Testis (tissue), 3 donors: ENCODE results near the gene TTLL9. TPM values are rescaled to one million over a fixed set of nuclear protein-coding genes. Genes with fewer than 3 reads are reported as not detected.

ENCODE experiments used
- DNase-seq: peaks from one replicate; pipeline ENCODE4 v3.0.0-alpha.2; 2019
- H3K27ac ChIP-seq, 2 donors: fragments of 200-600 bp; sonication (generic); one replicate each; pipeline ENCODE4 v1.5.1; 2019
- H3K27me3 ChIP-seq: fragments of 200-600 bp; sonication (generic); one replicate; pipeline ENCODE4 v1.5.1; 2019
- H3K36me3 ChIP-seq: fragments of 200-600 bp; sonication (generic); one replicate; pipeline ENCODE4 v1.5.1; 2017; ENCODE audit warnings: low read depth; ENCODE audit errors: missing control alignments
- H3K4me1 ChIP-seq: fragments of 200-600 bp; sonication (generic); one replicate; pipeline ENCODE4 v1.5.1; 2019
- H3K4me3 ChIP-seq, 2 donors: fragments of 200-600 bp; sonication (generic); one replicate each; pipeline ENCODE4 v1.5.1; 2017 to 2019
- H3K9me3 ChIP-seq: fragments of 200-600 bp; sonication (generic); one replicate; pipeline ENCODE4 v1.5.1; 2017
- POLR2A ChIP-seq: fragments of 450-650 bp; IDR thresholded peaks from one replicate; pipeline ENCODE4 v1.6.1; 2017; ENCODE audit warnings: antibody characterized with exemption, mild to moderate bottlenecking, moderate library complexity
- WGBS, 2 donors: methylation state at CpG; one replicate each; pipeline ENCODE4 v1.1.5; 2018; 5-methylcytosine and 5-hydroxymethylcytosine counted together
- intact Hi-C: fragments of 100-400 bp; cut with DNase I; formaldehyde crosslinking; loops from one replicate; pipeline ENCODE4 v1.15.1; 2023; ENCODE audit warnings: low total_unique reads
- polyA plus RNA-seq: library from polyadenylated mRNA; stranded (reverse); fragments of 350-450 nt; fragmentation: Illumina TruSeq; extraction: RNeasy Lipid Tissue Mini Kit (QIAGEN cat#74804); gene quantifications from one replicate; pipeline ENCODE4 v1.2.3, GENCODE V29; 2014; ENCODE audit warnings: low read depth, low replicate concordance; ENCODE audit not compliant: insufficient read depth
- total RNA-seq, 2 donors: library from RNA; depleted of rRNA; stranded (reverse); fragments of >200 nt; gene quantifications; one replicate each; pipeline ENCODE4 v1.2.3, GENCODE V29; 2016
- TF ChIP-seq, protein P1 (sequence below), 3 experiments: fragments of 450-650 bp in 2 of 3; fragments of 200-600 bp in 1 of 3; sonication (generic) in 1 of 3; IDR thresholded peaks; one replicate each; pipeline ENCODE4 v1.5.1; 2016 to 2019; ENCODE audit warnings: antibody characterized with exemption in 3 of 3, mild to moderate bottlenecking in 2 of 3, moderate library complexity in 1 of 3

The TTLL9 gene
- total and polyA plus RNA-seq, 3 donors from 2014 or later = 8.7 to 32.7 (median 19.1) TPM

DNA sequence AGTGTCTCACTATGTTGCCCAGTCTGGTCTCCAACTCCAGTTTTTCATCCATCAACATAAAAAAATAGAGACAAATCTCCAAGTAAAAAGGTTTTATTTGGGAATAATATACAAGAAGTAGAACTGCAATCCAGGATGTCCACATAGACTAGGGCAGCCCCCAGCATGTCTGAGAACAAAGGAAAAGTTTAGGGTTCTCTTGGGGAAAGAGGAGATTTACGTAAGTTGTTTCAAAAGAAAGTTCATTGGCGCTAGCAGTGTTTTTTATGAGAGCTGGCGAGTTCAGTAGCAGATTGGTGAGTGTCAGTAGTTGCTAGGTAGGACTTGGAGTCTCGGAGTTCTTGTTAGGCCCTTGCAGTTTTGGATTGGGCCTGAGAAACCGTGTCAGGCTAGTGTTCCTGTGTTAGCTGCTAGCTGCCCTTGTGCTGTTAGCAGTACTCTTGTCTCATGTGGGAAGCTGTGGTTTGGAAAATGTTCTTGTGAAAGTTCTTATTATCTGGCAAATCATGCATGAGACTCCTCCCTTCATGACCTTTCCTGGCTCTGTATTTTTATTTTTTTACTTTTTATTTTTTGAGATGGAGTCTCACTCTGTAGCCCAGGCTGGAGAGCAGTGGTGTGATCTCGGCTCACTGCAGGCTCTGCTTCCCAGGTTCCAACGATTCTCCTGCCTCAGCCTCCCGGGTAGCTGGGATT is 24.7 kb downstream of the TTLL9 start:
- no peaks in the 10 kb centered on the region for H3K36me3 ChIP-seq
- no peaks in the 10 kb centered on the region for H3K27me3 ChIP-seq
- intact Hi-C loops = no loop called here

DNA sequence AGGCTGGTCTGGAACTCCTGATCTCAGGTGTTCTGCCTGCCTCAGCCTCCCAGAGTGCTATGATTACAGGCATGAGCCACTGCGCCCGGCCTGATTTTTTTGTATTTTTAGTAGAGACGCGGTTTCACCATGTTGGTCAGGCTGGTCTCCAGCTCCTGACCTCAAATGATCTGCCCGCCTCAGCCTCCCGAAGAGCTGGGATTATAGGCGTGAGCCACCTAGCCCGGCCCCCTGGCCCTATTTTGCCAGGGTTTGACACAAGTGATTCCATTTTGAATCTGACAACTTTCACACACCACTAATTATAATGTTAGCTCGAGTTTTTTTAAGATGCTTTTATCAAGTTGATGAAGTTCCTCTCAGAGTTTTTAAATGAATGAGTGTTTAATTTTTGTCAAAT is 25.6 kb downstream of the TTLL9 start:
- Histone ChIP-seq H3K4me3 (no peak overlapping the region), H3K36me3 (no peaks in the 10 kb centered on the region), H3K27ac (no peak overlapping the region), H3K4me1 (no peaks in the 10 kb centered on the region), H3K9me3 (no peaks in the 10 kb centered on the region), H3K27me3 (no peaks in the 10 kb centered on the region)
- intact Hi-C loops = no loop called here
- DNase-seq = no peak
- TF ChIP-seq POLR2A = no peak
- TF ChIP-seq, protein P1, sequence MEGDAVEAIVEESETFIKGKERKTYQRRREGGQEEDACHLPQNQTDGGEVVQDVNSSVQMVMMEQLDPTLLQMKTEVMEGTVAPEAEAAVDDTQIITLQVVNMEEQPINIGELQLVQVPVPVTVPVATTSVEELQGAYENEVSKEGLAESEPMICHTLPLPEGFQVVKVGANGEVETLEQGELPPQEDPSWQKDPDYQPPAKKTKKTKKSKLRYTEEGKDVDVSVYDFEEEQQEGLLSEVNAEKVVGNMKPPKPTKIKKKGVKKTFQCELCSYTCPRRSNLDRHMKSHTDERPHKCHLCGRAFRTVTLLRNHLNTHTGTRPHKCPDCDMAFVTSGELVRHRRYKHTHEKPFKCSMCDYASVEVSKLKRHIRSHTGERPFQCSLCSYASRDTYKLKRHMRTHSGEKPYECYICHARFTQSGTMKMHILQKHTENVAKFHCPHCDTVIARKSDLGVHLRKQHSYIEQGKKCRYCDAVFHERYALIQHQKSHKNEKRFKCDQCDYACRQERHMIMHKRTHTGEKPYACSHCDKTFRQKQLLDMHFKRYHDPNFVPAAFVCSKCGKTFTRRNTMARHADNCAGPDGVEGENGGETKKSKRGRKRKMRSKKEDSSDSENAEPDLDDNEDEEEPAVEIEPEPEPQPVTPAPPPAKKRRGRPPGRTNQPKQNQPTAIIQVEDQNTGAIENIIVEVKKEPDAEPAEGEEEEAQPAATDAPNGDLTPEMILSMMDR (IDR thresholded peaks at IDR 0.05) = no peak
- WGBS, 2 donors = 93 to 94% methylated on average over 9 of the region's 9 CpGs

More for the DNA sequence above, 24.7 kb downstream of the TTLL9 start:
- Histone ChIP-seq H3K27ac (peak overlapping the region in 1 of 2 donors; percentile 54), H3K4me3 (no peak overlapping the region), H3K4me1 (no peaks in the 10 kb centered on the region), H3K9me3 (no peaks in the 10 kb centered on the region)
- 53 to 54% methylated on average over 8 of the region's 8 CpGs for WGBS, 2 donors
- DNase-seq = peak; percentile 66
- TF ChIP-seq, protein P1 (IDR thresholded peaks at IDR 0.05) = no peak
- TF ChIP-seq POLR2A = no peak

DNA sequence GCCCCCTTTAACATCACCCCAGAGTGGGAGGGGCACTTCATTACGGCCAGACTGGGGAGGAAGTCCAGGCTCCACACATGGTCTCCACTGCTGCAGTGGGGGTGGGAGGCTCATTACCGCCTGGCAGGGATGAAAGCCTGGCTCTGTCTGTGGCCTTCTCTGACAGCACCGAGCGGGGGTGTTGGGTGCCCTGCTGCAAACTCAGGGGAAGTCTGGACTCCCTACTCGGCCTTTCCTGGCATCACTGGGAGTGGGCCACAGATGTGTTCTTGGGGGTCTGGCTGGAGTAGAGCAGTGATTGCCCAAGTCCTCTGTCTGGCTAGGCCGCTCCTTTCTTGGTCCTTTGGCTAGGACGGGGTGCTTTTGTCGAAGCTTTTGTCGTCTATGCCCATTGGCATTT is 27.1 kb downstream of the TTLL9 start:
- 84 to 86% methylated on average over 7 to 9 of the region's 9 CpGs for WGBS, 2 donors
- no peaks in the 10 kb centered on the region for H3K4me1 ChIP-seq
- H3K4me3 ChIP-seq = no peak overlapping the region
- no peaks in the 10 kb centered on the region for H3K36me3 ChIP-seq
- TF ChIP-seq, protein P1 (IDR thresholded peaks at IDR 0.05) = no peak
- TF ChIP-seq POLR2A = no peak
- no peak overlapping the region for H3K27ac ChIP-seq
- no peaks in the 10 kb centered on the region for H3K27me3 ChIP-seq
- H3K9me3 ChIP-seq = no peaks in the 10 kb centered on the region
- no peak for DNase-seq
- intact Hi-C loops = no loop called here

DNA sequence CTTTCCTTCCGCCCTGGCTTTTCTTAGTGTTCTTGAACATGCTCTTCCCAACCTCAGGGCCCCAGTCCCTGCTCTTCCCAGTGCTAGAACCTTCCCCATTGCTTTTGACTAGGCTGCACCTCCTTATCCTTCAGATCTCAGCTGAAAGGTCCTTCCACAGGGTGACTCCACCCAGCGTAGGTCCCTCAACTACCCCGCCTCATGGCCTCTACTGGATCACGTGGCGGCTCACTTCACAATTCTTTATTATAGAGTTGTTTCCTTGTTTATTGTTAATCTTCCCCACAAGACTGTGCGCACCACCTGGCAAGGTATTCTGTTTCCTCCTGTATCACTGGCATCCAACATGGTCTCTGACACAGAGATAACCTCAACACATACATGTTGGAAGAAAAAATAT is 31.2 kb downstream of the TTLL9 start:
- Histone ChIP-seq H3K27me3 (no peaks in the 10 kb centered on the region), H3K4me3 (no peak overlapping the region), H3K9me3 (no peaks in the 10 kb centered on the region), H3K27ac (no peak overlapping the region), H3K36me3 (no peaks in the 10 kb centered on the region), H3K4me1 (no peaks in the 10 kb centered on the region)
- DNase-seq = no peak
- WGBS, 2 donors = 93 to 95% methylated on average over 6 of the region's 6 CpGs
- intact Hi-C loops = no loop called here
- TF ChIP-seq, protein P1 (IDR thresholded peaks at IDR 0.05) = no peak
- TF ChIP-seq POLR2A = no peak
